AG04450 (cell line): ENCODE data around the gene S100A7A. TPM values are rescaled to one million over a fixed set of nuclear protein-coding genes. Genes with fewer than 3 reads are reported as not detected.

Source experiments
- CTCF ChIA-PET: fragments of 300-600, 350-600 bp; formaldehyde crosslinking; extraction: SDS; loops from one replicate; lab custom pipeline; 2022; ENCODE audit warnings: antibody characterized with exemption, inconsistent platforms; lab: Charles Lee
- POLR2A ChIA-PET: fragments of 350-600 bp; formaldehyde crosslinking; extraction: SDS; loops from one replicate; lab custom pipeline; 2021; ENCODE audit warnings: antibody characterized with exemption, inconsistent platforms; lab: Yijun Ruan, JAX
- DNase-seq: peaks from one replicate; pipeline ENCODE4 v3.0.0-alpha.2; 2011; ENCODE audit warnings: low read depth, low spot score
- H3K27ac ChIP-seq: one replicate; pipeline ENCODE4 v1.5.1; 2012; ENCODE audit warnings: low read depth, low read length, control low read depth
- H3K27me3 ChIP-seq: one replicate; pipeline ENCODE4 v1.6.0; 2012; ENCODE audit warnings: low read length; ENCODE audit not compliant: control insufficient read depth, insufficient read depth
- H3K4me3 ChIP-seq: 2 replicates; pipeline ENCODE4 v1.5.1; 2011; ENCODE audit warnings: mild to moderate bottlenecking, low read depth, low read length, control low read depth
- H3K9me3 ChIP-seq: 2 replicates; pipeline ENCODE4 v1.5.1; 2012; ENCODE audit warnings: low read length; ENCODE audit not compliant: control insufficient read depth, insufficient read depth
- CTCF ChIP-seq: IDR thresholded peaks from 2 replicates; pipeline ENCODE4 v1.5.1; 2011; ENCODE audit warnings: low read depth, low read length, control low read depth, inconsistent platforms
- polyA plus RNA-seq: library from polyadenylated mRNA; depleted of rRNA; stranded (reverse); fragments of >200 nt; gene quantifications from 2 replicates; pipeline ENCODE4 v1.2.3, GENCODE V29; 2011

Gene S100A7A
- polyA plus RNA-seq, 1 experiment: not detected

GRCh38 chr1:153384958-153385580 is 31.3 kb upstream of the S100A7A start:
- no peak overlapping the region for H3K4me3 ChIP-seq
- ChIA-PET CTCF (no interaction called here), POLR2A (no interaction called here)
- DNase-seq: no peak
- peaks cover 8% of the 10 kb centered on the region for H3K27me3 ChIP-seq
- peaks cover 3% of the 10 kb centered on the region; the same call in 1 of the 2 replicates for H3K9me3 ChIP-seq
- no peak overlapping the region for H3K27ac ChIP-seq
- TF ChIP-seq CTCF: no peak

- Histone ChIP-seq H3K27me3 (peaks cover 8% of the 10 kb centered on the region), H3K9me3 (no peaks in the 10 kb centered on the region), H3K4me3 (no peak overlapping the region), H3K27ac (no peak overlapping the region)
- DNase-seq: no peak
- TF ChIP-seq CTCF: no peak
- ChIA-PET POLR2A (no interaction called here), CTCF (no interaction called here)
Measured at GRCh38 chr1:153386500-153386901, 29.8 kb upstream of the S100A7A start.

- Histone ChIP-seq H3K27me3 (peaks cover 8% of the 10 kb centered on the region), H3K27ac (no peak overlapping the region), H3K4me3 (no peak overlapping the region), H3K9me3 (no peaks in the 10 kb centered on the region)
- DNase-seq: no peak
- ChIA-PET CTCF (no interaction called here), POLR2A (no interaction called here)
- no peak for TF ChIP-seq CTCF
Measured at GRCh38 chr1:153387001-153387400, 29.3 kb upstream of the S100A7A start.

GRCh38 chr1:153387785-153388184 is 28.5 kb upstream of the S100A7A start:
- peaks cover 8% of the 10 kb centered on the region for H3K27me3 ChIP-seq
- TF ChIP-seq CTCF: no peak
- no peak overlapping the region for H3K4me3 ChIP-seq
- POLR2A ChIA-PET: no interaction called here
- H3K27ac ChIP-seq: no peak overlapping the region
- DNase-seq: no peak
- no peaks in the 10 kb centered on the region for H3K9me3 ChIP-seq
- CTCF ChIA-PET: no interaction called here

GRCh38 chr1:153389401-153389800 is 26.9 kb upstream of the S100A7A start:
- Histone ChIP-seq H3K4me3 (no peak overlapping the region), H3K27me3 (peaks cover 8% of the 10 kb centered on the region), H3K27ac (no peak overlapping the region), H3K9me3 (no peaks in the 10 kb centered on the region)
- CTCF ChIA-PET: no interaction called here
- no peak for TF ChIP-seq CTCF
- no peak for DNase-seq
- POLR2A ChIA-PET: no interaction called here
